Activated T-helper 1 cell treated with anti-CD3 and anti-CD28 coated beads, Interleukin-12 subunit alpha, Interleukin-12 subunit beta, Interleukin-2, Interleukin-4 antibody, amounts not matched to agents 30 ng/mL and 10 ng/mL and 1 ng/mL, durations not matched to agents 14 hours and 24 hours and 36 hours (primary cell): ENCODE data around the gene MAGI3. TPM values are rescaled to one million over a fixed set of nuclear protein-coding genes. Genes with fewer than 3 reads are reported as not detected.

ENCODE experiments used
- DNase-seq: peaks from one replicate; pipeline ENCODE4 v3.0.0; 2021; ENCODE audit warnings: low spot score
- H3K27ac Mint-ChIP-seq: one replicate; pipeline ENCODE4 v1.8.0; 2021; ENCODE audit warnings: mild to moderate bottlenecking, mixed read lengths
- H3K27me3 Mint-ChIP-seq: one replicate; pipeline ENCODE4 v1.8.0; 2022; ENCODE audit warnings: mild to moderate bottlenecking, moderate library complexity, mixed read lengths; ENCODE audit not compliant: insufficient read depth
- H3K36me3 Mint-ChIP-seq: one replicate; pipeline ENCODE4 v1.8.0; 2021; ENCODE audit warnings: low read depth, mixed read lengths
- H3K4me1 Mint-ChIP-seq: one replicate; pipeline ENCODE4 v1.8.0; 2021; ENCODE audit warnings: low read depth, mixed read lengths
- H3K4me3 Mint-ChIP-seq: one replicate; pipeline ENCODE4 v1.8.0; 2021; ENCODE audit warnings: mild to moderate bottlenecking, moderate library complexity, mixed read lengths
- H3K9me3 Mint-ChIP-seq: one replicate; pipeline ENCODE4 v1.8.0; 2021; ENCODE audit warnings: mixed read lengths
- intact Hi-C: fragments of 100-400 bp; cut with micrococcal nuclease; formaldehyde crosslinking; loops from one replicate; pipeline ENCODE4 v1.15.1; 2024
- total RNA-seq: library from RNA; stranded (reverse); gene quantifications from 2 replicates; pipeline ENCODE4 v1.2.3, GENCODE V29; 2022

The MAGI3 gene
- total RNA-seq, 1 donor from 2014 or later = 3.0 TPM

- DNase-seq = no peak
- H3K4me3 Mint-ChIP-seq = no peak overlapping the region
- H3K36me3 Mint-ChIP-seq = no peaks in the 10 kb centered on the region
- H3K4me1 Mint-ChIP-seq = no peaks in the 10 kb centered on the region
- no peak overlapping the region for H3K27ac Mint-ChIP-seq
- H3K27me3 Mint-ChIP-seq = no peaks in the 10 kb centered on the region
- intact Hi-C loops = no loop called here
- H3K9me3 Mint-ChIP-seq = no peaks in the 10 kb centered on the region
These were observed 273.0 kb downstream of the MAGI3 start for GRCh38 chr1:113663165-113663951.

- H3K27me3 Mint-ChIP-seq = no peaks in the 10 kb centered on the region
- H3K4me3 Mint-ChIP-seq = no peak overlapping the region
- H3K27ac Mint-ChIP-seq = no peak overlapping the region
- no peaks in the 10 kb centered on the region for H3K9me3 Mint-ChIP-seq
- no peaks in the 10 kb centered on the region for H3K36me3 Mint-ChIP-seq
- intact Hi-C loops = no loop called here
- no peaks in the 10 kb centered on the region for H3K4me1 Mint-ChIP-seq
- no peak for DNase-seq
These were observed 274.8 kb downstream of the MAGI3 start for GRCh38 chr1:113665071-113665470.

- Mint-ChIP-seq H3K27ac (no peak overlapping the region), H3K36me3 (no peaks in the 10 kb centered on the region), H3K9me3 (no peaks in the 10 kb centered on the region), H3K4me3 (no peak overlapping the region), H3K27me3 (no peaks in the 10 kb centered on the region), H3K4me1 (no peaks in the 10 kb centered on the region)
- intact Hi-C loops = no loop called here
- DNase-seq = no peak
These were observed 275.8 kb downstream of the MAGI3 start for GRCh38 chr1:113666126-113666525.

GRCh38 chr1:113669988-113670387 is 279.7 kb downstream of the MAGI3 start:
- Mint-ChIP-seq H3K36me3 (no peaks in the 10 kb centered on the region), H3K9me3 (no peaks in the 10 kb centered on the region), H3K4me3 (no peak overlapping the region), H3K27ac (no peak overlapping the region), H3K27me3 (no peaks in the 10 kb centered on the region), H3K4me1 (no peaks in the 10 kb centered on the region)
- DNase-seq = no peak
- intact Hi-C loops = no loop called here

- no peaks in the 10 kb centered on the region for H3K9me3 Mint-ChIP-seq
- H3K36me3 Mint-ChIP-seq = no peaks in the 10 kb centered on the region
- H3K4me1 Mint-ChIP-seq = no peaks in the 10 kb centered on the region
- DNase-seq = no peak
- H3K4me3 Mint-ChIP-seq = no peak overlapping the region
- H3K27ac Mint-ChIP-seq = no peak overlapping the region
- intact Hi-C loops = no loop called here
- no peaks in the 10 kb centered on the region for H3K27me3 Mint-ChIP-seq
These were observed 280.3 kb downstream of the MAGI3 start for GRCh38 chr1:113670650-113671049.

- DNase-seq = no peak
- intact Hi-C loops = no loop called here
- Mint-ChIP-seq H3K36me3 (no peaks in the 10 kb centered on the region), H3K9me3 (no peaks in the 10 kb centered on the region), H3K27ac (no peak overlapping the region), H3K4me3 (no peak overlapping the region), H3K27me3 (no peaks in the 10 kb centered on the region), H3K4me1 (no peaks in the 10 kb centered on the region)
These were observed 282.2 kb downstream of the MAGI3 start for GRCh38 chr1:113672491-113672890.

GRCh38 chr1:113674591-113674990 is 284.3 kb downstream of the MAGI3 start:
- no peaks in the 10 kb centered on the region for H3K9me3 Mint-ChIP-seq
- H3K27me3 Mint-ChIP-seq = no peaks in the 10 kb centered on the region

GRCh38 chr1:113675302-113675701 is 285.0 kb downstream of the MAGI3 start:
- no peaks in the 10 kb centered on the region for H3K9me3 Mint-ChIP-seq
- no peaks in the 10 kb centered on the region for H3K4me1 Mint-ChIP-seq
- no peak overlapping the region for H3K27ac Mint-ChIP-seq
- H3K4me3 Mint-ChIP-seq = no peak overlapping the region
- no peak for DNase-seq
- no peaks in the 10 kb centered on the region for H3K36me3 Mint-ChIP-seq
- intact Hi-C loops = loop anchor here (5.0 kb wide), 1 partner anchor 283 kb away; the partner anchor contains the start of gene MAGI3
- no peaks in the 10 kb centered on the region for H3K27me3 Mint-ChIP-seq

More at GRCh38 chr1:113674591-113674990, 284.3 kb downstream of the MAGI3 start:
- Mint-ChIP-seq H3K4me3 (no peak overlapping the region), H3K27ac (no peak overlapping the region), H3K36me3 (no peaks in the 10 kb centered on the region), H3K4me1 (no peaks in the 10 kb centered on the region)
- no peak for DNase-seq
- intact Hi-C loops = no loop called here

GRCh38 chr1:113676524-113676923 is 286.2 kb downstream of the MAGI3 start:
- H3K27ac Mint-ChIP-seq = no peak overlapping the region
- H3K4me1 Mint-ChIP-seq = peaks cover 6% of the 10 kb centered on the region
- H3K4me3 Mint-ChIP-seq = no peak overlapping the region
- no peak for DNase-seq
- H3K27me3 Mint-ChIP-seq = no peaks in the 10 kb centered on the region
- no peaks in the 10 kb centered on the region for H3K9me3 Mint-ChIP-seq
- no peaks in the 10 kb centered on the region for H3K36me3 Mint-ChIP-seq
- intact Hi-C loops = loop anchor here (5.0 kb wide), 1 partner anchor 284 kb away; the partner anchor contains the start of gene MAGI3

- no peak for DNase-seq
- no peaks in the 10 kb centered on the region for H3K27me3 Mint-ChIP-seq
- H3K36me3 Mint-ChIP-seq = no peaks in the 10 kb centered on the region
- H3K4me1 Mint-ChIP-seq = peaks cover 6% of the 10 kb centered on the region
- no peak overlapping the region for H3K4me3 Mint-ChIP-seq
- H3K27ac Mint-ChIP-seq = no peak overlapping the region
- intact Hi-C loops = loop anchor here (1.0 to 5.0 kb wide), 5 partner anchors 285 to 961 kb away; partner anchors contain the start of genes LRIG2 and MAGI3
- no peaks in the 10 kb centered on the region for H3K9me3 Mint-ChIP-seq
These were observed 287.2 kb downstream of the MAGI3 start for GRCh38 chr1:113677250-113678158.

GRCh38 chr1:113678159-113678469 is 287.8 kb downstream of the MAGI3 start:
- Mint-ChIP-seq H3K27ac (no peak overlapping the region), H3K9me3 (no peaks in the 10 kb centered on the region), H3K4me1 (peaks cover 6% of the 10 kb centered on the region), H3K27me3 (no peaks in the 10 kb centered on the region), H3K4me3 (no peak overlapping the region), H3K36me3 (peaks cover 4% of the 10 kb centered on the region)
- intact Hi-C loops = loop anchor here (1.0 to 5.0 kb wide), 5 partner anchors 286 to 961 kb away; partner anchors contain the start of genes LRIG2 and MAGI3
- no peak for DNase-seq

- H3K27ac Mint-ChIP-seq = no peak overlapping the region
- H3K4me3 Mint-ChIP-seq = no peak overlapping the region
- intact Hi-C loops = no loop called here
- H3K36me3 Mint-ChIP-seq = peaks cover 4% of the 10 kb centered on the region
- peaks cover 6% of the 10 kb centered on the region for H3K4me1 Mint-ChIP-seq
- H3K27me3 Mint-ChIP-seq = no peaks in the 10 kb centered on the region
- no peaks in the 10 kb centered on the region for H3K9me3 Mint-ChIP-seq
- no peak for DNase-seq
These were observed 291.5 kb downstream of the MAGI3 start for GRCh38 chr1:113681596-113682337.
